Measurements from ENCODE around the gene OPTC. TPM values are rescaled to one million over a fixed set of nuclear protein-coding genes. Genes with fewer than 3 reads are reported as not detected.

OPTC gene
- total RNA-seq, 2 donors from 2014 or later, result 0.26 to 0.42 TPM

DNA sequence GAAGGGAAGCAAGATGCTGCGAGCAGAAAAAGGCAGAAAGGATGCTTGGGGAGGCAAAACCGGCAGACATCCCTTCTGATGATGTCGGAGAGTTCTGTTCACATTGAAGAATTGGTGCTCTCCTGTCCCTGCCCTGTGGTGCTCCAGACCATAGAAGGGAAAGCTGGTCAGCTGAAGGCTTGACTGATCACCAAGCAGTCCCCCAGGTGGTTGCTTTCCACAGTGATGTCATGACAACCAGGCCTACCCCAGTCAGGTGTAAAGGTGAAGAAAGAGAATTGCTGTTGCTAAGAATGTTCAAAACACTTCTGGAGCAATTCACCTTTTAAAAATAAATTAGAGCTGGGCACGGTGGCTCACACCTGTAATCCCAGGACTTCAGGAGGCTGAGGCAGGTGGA is 59.5 kb downstream of the OPTC start:
- Histone ChIP-seq H3K9ac (ENCODE audit: extremely low read depth, low read length, poor library complexity, severe bottlenecking) (no peak overlapping the region), H3K4me3 (ENCODE audit: low read length) (no peak overlapping the region), H3K4me1 (ENCODE audit: control insufficient read depth, insufficient read depth, low read length) (peaks cover 7% of the 10 kb centered on the region), H3K27me3 (ENCODE audit: control insufficient read depth, insufficient read depth, low read length, poor library complexity, severe bottlenecking) (no peaks in the 10 kb centered on the region), H3K27ac (ENCODE audit: low read depth, low read length) (no peak overlapping the region), H3K9me3 (ENCODE audit: control insufficient read depth, low read length) (no peaks in the 10 kb centered on the region), H3K36me3 (ENCODE audit: control insufficient read depth, insufficient read depth, low read length) (no peaks in the 10 kb centered on the region)
- 89 to 96% methylated on average over 3 to 4 of the region's 4 CpGs for WGBS, 2 experiments (ENCODE audit: insufficient coverage in 1 of 2, insufficient read length in 1 of 2)
- Mint-ChIP-seq H3K4me1 (peaks cover 44% of the 10 kb centered on the region), H3K4me3 (no peak overlapping the region), H3K27ac (no peak overlapping the region), H3K9me3 (no peaks in the 10 kb centered on the region), H3K27me3 (ENCODE audit: insufficient read depth) (no peaks in the 10 kb centered on the region), H3K36me3 (ENCODE audit: low read depth) (no peaks in the 10 kb centered on the region)
- no peak for DNase-seq
- TF ChIP-seq, protein P1, sequence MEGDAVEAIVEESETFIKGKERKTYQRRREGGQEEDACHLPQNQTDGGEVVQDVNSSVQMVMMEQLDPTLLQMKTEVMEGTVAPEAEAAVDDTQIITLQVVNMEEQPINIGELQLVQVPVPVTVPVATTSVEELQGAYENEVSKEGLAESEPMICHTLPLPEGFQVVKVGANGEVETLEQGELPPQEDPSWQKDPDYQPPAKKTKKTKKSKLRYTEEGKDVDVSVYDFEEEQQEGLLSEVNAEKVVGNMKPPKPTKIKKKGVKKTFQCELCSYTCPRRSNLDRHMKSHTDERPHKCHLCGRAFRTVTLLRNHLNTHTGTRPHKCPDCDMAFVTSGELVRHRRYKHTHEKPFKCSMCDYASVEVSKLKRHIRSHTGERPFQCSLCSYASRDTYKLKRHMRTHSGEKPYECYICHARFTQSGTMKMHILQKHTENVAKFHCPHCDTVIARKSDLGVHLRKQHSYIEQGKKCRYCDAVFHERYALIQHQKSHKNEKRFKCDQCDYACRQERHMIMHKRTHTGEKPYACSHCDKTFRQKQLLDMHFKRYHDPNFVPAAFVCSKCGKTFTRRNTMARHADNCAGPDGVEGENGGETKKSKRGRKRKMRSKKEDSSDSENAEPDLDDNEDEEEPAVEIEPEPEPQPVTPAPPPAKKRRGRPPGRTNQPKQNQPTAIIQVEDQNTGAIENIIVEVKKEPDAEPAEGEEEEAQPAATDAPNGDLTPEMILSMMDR (conservative IDR thresholded peaks at IDR 0.05), result no peak

DNA sequence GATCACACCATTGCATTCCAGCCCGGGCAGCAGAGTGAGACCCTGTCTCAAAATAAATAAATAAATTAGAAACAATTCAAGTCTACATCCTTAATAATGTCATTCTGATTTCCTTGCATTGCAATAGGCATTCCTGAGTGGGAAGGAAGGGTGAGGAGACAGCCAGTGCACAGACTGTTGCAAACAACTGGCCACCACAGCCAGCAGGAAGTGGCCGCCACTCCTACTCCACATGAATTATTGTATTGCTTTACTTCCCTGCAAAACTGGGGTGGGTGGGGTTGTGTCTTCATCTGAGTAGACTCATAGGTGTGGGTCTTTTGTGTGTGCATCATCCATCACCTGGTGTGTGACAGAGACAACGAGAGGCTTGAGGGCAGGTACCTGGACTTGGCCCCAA is 60.1 kb downstream of the OPTC start:
- Histone ChIP-seq H3K9ac (ENCODE audit: extremely low read depth, low read length, poor library complexity, severe bottlenecking) (no peak overlapping the region), H3K4me3 (ENCODE audit: low read length) (no peak overlapping the region), H3K36me3 (ENCODE audit: control insufficient read depth, insufficient read depth, low read length) (no peaks in the 10 kb centered on the region), H3K27ac (ENCODE audit: low read depth, low read length) (no peak overlapping the region), H3K27me3 (ENCODE audit: control insufficient read depth, insufficient read depth, low read length, poor library complexity, severe bottlenecking) (no peaks in the 10 kb centered on the region), H3K4me1 (ENCODE audit: control insufficient read depth, insufficient read depth, low read length) (peaks cover 7% of the 10 kb centered on the region), H3K9me3 (ENCODE audit: control insufficient read depth, low read length) (no peaks in the 10 kb centered on the region)
- H3K36me3 Mint-ChIP-seq (ENCODE audit: low read depth), result no peaks in the 10 kb centered on the region
- no peak overlapping the region for H3K4me3 Mint-ChIP-seq
- H3K4me1 Mint-ChIP-seq, result peaks cover 43% of the 10 kb centered on the region
- no peak overlapping the region for H3K27ac Mint-ChIP-seq
- TF ChIP-seq, protein P1 (conservative IDR thresholded peaks at IDR 0.05), result no peak
- 92 to 100% methylated on average over 1 to 3 of the region's 3 CpGs for WGBS, 2 experiments (ENCODE audit: insufficient coverage in 1 of 2, insufficient read length in 1 of 2)
- H3K9me3 Mint-ChIP-seq, result no peaks in the 10 kb centered on the region
- no peak for DNase-seq
- no peaks in the 10 kb centered on the region for H3K27me3 Mint-ChIP-seq (ENCODE audit: insufficient read depth)

DNA sequence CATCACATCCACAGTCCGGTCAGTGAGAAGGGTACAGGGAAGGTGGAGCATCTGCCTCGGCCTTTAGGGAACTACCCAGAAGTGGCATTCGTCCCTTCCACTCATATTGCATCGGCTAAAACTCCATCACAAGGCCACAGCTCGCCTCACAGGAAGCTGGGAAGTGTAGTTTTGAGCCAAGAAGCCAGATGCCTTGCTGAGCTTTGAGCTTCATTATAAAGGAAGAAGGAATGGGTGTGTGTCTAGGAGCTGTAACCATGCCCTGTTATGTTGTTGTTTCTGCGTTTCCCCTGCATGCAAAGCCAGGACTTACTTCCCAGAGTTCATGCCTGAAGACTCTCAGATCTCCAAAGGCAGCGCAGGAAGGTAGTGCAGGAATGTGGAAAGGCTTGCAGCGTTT is 61.1 kb downstream of the OPTC start:
- H3K4me1 ChIP-seq (ENCODE audit: control insufficient read depth, insufficient read depth, low read length), result peaks cover 7% of the 10 kb centered on the region
- H3K36me3 ChIP-seq (ENCODE audit: control insufficient read depth, insufficient read depth, low read length), result no peaks in the 10 kb centered on the region
- no peaks in the 10 kb centered on the region for H3K9me3 ChIP-seq (ENCODE audit: control insufficient read depth, low read length)
- no peak overlapping the region for H3K4me3 ChIP-seq (ENCODE audit: low read length)
- no peak overlapping the region for H3K27ac ChIP-seq (ENCODE audit: low read depth, low read length)
- H3K36me3 Mint-ChIP-seq (ENCODE audit: low read depth), result no peaks in the 10 kb centered on the region
- no peak overlapping the region for H3K9ac ChIP-seq (ENCODE audit: extremely low read depth, low read length, poor library complexity, severe bottlenecking)
- H3K4me1 Mint-ChIP-seq, result peaks cover 45% of the 10 kb centered on the region
- TF ChIP-seq, protein P1 (conservative IDR thresholded peaks at IDR 0.05), result no peak
- no peak overlapping the region for H3K27ac Mint-ChIP-seq
- no peaks in the 10 kb centered on the region for H3K27me3 ChIP-seq (ENCODE audit: control insufficient read depth, insufficient read depth, low read length, poor library complexity, severe bottlenecking)
- peaks cover 1% of the 10 kb centered on the region for H3K27me3 Mint-ChIP-seq (ENCODE audit: insufficient read depth)
- 88 to 98% methylated on average over 5 to 8 of the region's 8 CpGs for WGBS, 2 experiments (ENCODE audit: insufficient coverage in 1 of 2, insufficient read length in 1 of 2)
- no peak for DNase-seq
- H3K9me3 Mint-ChIP-seq, result no peaks in the 10 kb centered on the region
- H3K4me3 Mint-ChIP-seq, result no peak overlapping the region
